Nasal cavity respiratory epithelium epithelial cell of viscerocranial mucosa (primary cell): Measurements from ENCODE around the gene OR8B4. TPM values are rescaled to one million over a fixed set of nuclear protein-coding genes. Genes with fewer than 3 reads are reported as not detected.

ENCODE experiments used
- total RNA-seq: library from RNA; depleted of rRNA; stranded (reverse); fragments of >200 nt; gene quantifications from 2 replicates; pipeline ENCODE4 v1.2.3, GENCODE V29; 2014

OR8B4 gene
- total RNA-seq, result not detected in 2 replicates

GRCh38 chr11:124424384-124424921 lies at the start of gene OR8B4:
Gene OR8B4 (minus strand): TSS chr11:124424871. CDS start chr11:124424871, 0 bp downstream.

GRCh38 chr11:124445646-124446150 lies 21.0 kb upstream of the OR8B4 start, which contains the start of gene OR8B8:
Gene OR8B8 (minus strand): TSS chr11:124445696. CDS start chr11:124441085, 4,611 bp downstream.

GRCh38 chr11:124398924-124399323 lies 25.7 kb downstream of the OR8B4 start, which contains the start of gene OR8B3:
Gene OR8B3 (minus strand): TSS chr11:124399024. CDS start chr11:124397351, 1,673 bp downstream.

GRCh38 chr11:124384399-124384798 lies 40.3 kb downstream of the OR8B4 start, which contains the start of gene OR8B2:
Gene OR8B2 (minus strand): TSS chr11:124384499. CDS start chr11:124383343, 1,156 bp downstream.

Other genes starting within 250 kb of the OR8B4 start
- not detected in 2 replicates for gene OR10D3, start 241.5 kb downstream of the OR8B4 start, total RNA-seq
- gene OR8G1, start 183.8 kb downstream of the OR8B4 start, total RNA-seq, result not detected in 2 replicates
- gene OR8G5, start 168.5 kb downstream of the OR8B4 start, total RNA-seq, result not detected in 2 replicates
- gene OR8D1, start 110.9 kb downstream of the OR8B4 start, total RNA-seq, result not detected in 2 replicates
- not detected in 2 replicates for gene OR8D2, start 104.7 kb downstream of the OR8B4 start, total RNA-seq
- gene OR8B2, start 40.4 kb downstream of the OR8B4 start, total RNA-seq, result not detected in 2 replicates
- not detected in 2 replicates for gene OR8B3, start 25.8 kb downstream of the OR8B4 start, total RNA-seq
- not detected in 2 replicates for gene OR8B8, start 20.8 kb upstream of the OR8B4 start, total RNA-seq
- not detected in 2 replicates for gene OR8B12, start 118.8 kb upstream of the OR8B4 start, total RNA-seq
- not detected in 2 replicates for gene OR8A1, start 145.1 kb upstream of the OR8B4 start, total RNA-seq
- gene PANX3, start 186.6 kb upstream of the OR8B4 start, total RNA-seq, result not detected in 2 replicates
- 28.4 and 38.9 TPM in 2 replicates for gene TBRG1, start 198.0 kb upstream of the OR8B4 start, total RNA-seq
- 10.3 and 31.5 TPM in 2 replicates for gene SIAE, start 248.9 kb upstream of the OR8B4 start, total RNA-seq
- gene SPA17, start 249.0 kb upstream of the OR8B4 start, total RNA-seq, result 2.4 and 4.1 TPM in 2 replicates